ENCODE data around the gene NCK1. TPM values are rescaled to one million over a fixed set of nuclear protein-coding genes. Genes with fewer than 3 reads are reported as not detected.

The NCK1 gene
- total RNA-seq = 34.8 and 47.8 TPM in 2 replicates

GRCh38 chr3:136861890-136862616 is at the start of gene NCK1:
Gene NCK1 (plus strand): TSS chr3:136862208. CDS start chr3:136928002, 65,794 bp downstream.

GRCh38 chr3:136818769-136819391 is 43.1 kb upstream of the NCK1 start, which contains the start of gene SLC35G2:
Gene SLC35G2 (plus strand): TSS chr3:136819126. CDS start chr3:136854461, 35,335 bp downstream.

GRCh38 chr3:136957751-136958288 is 95.8 kb downstream of the NCK1 start, which contains the start of gene IL20RB:
Gene IL20RB (plus strand): TSS chr3:136957983. CDS start chr3:136958114, 131 bp downstream.

Other genes starting within 250 kb of the NCK1 start
- 7.2 and 12.2 TPM in 2 replicates for gene STAG1, start 109.8 kb upstream of the NCK1 start, total RNA-seq
- 1.3 and 3.4 TPM in 2 replicates for gene SLC35G2, start 43.1 kb upstream of the NCK1 start, total RNA-seq
- gene IL20RB, start 95.8 kb downstream of the NCK1 start, total RNA-seq = 46.2 and 56.7 TPM in 2 replicates